Inferior parietal cortex (tissue), 1 donor: ENCODE data around the gene PLAAT3.
"Not testable (repeated sequence)": the region's sequence is repeated elsewhere in the genome, so short reads cannot be mapped to it uniquely, and the experiment has no call there.

Source experiments
- DNase-seq: peaks from one replicate; pipeline ENCODE4 v3.0.0-alpha.2; 2016; ENCODE audit errors: extremely low spot score

Gene PLAAT3

DNA sequence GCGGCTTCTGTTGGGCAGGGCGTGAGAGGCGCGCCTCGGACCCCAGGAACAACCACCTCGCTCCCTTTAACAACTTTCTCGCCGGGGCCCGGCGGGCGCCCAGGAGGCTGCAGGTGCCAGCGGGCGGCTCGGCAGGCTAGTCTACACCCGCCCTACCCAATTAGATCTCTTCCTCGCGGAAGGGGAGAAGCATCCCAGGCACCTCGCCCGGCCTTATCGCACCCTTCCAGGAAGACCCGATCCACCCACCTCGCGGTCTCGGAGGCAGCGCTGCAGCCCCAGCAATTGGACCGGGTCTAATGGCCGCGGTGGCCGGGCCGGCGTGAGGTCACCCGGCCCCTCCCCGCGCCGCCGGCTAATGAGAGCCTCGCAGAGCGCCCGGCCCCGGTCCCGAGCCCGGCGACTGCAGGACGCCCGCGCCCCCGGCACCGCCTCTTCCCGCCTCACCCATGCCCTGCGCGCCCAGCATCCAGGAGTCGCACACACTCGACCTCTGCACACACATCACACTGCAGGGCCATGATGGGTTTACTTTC is at the start of gene PLAAT3:
PLAAT3 (minus strand) TSS at position 298 of the 536 bp plus-strand sequence. CDS start 419 bp downstream, outside the sequence.
- DNase-seq: peak; percentile 76

DNA sequence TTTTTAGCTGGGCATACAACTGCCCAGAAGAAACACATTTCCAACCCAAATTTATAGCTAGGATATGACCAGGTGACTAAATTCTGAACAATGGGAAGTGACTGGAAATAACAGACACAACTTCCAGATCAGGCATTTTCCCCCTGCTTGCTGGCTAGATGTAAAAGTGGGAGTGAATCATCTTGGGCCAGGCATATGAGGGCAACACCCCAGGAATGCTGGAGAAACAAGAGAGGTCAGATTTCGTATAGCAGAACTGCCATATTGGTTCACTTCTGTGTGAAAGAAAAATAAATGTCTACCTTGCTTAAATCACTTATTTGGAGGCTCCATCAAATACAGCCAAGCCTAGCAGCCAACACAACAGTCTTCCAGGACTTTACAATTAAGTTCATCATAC is 49.6 kb upstream of the PLAAT3 start:
- DNase-seq: no peak

DNA sequence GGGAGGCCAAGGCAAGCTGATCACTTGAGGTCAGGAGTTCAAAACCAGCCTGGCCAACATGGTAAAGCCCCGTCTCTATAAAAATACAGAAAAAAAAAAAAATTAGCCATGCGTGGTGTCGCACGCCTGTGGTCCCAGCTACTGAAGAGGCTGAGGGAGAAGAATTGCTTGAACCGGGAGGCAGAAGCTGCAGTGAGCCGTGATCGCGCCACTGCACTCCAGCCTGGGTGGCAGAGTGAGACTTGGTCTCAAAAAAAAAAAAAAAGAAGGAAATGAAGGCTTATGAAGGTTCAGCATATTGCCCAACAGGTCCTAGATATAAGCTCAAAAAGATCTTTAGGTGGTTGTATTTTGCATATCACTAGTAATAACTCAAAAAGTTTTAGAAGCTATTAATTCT is 46.7 kb upstream of the PLAAT3 start:
- DNase-seq: no peak

DNA sequence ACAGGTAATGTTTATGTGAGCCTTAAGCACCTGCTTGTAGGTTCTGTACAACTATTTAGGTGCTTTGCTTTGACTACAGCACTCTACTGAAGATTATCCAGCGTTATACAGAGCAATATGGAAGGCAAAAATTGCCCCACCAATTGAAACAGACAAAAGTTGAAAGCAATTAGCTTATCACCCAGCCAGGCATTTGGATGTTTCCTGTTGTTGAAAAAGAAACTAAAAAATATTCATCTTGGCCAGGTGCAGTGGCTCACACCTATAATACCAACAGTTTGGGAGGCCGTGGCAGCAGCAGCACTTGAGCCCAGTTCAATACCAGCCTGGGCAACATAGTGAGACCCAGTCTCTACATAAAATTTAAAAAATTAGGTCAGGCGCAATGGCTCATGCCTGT is 38.4 kb upstream of the PLAAT3 start:
- DNase-seq: no peak

DNA sequence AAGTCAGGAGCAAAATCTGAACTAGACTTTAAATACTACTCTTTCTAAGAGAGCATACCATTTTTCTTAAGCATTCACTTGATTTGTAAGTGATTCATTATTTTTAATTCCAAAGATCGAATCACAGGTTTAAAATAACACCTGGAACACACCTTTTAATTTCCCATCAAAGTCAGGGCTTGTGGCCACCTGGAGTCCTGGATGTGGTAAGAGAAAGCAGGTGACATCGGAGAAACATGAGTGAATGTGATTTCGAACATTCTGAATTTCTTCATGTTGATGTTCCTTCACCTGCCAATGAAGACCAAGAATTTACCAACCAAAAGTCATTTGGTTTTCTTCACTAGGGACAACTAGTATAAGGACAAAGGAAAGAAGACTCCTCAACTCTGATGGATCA is 29.0 kb upstream of the PLAAT3 start:
- no peak for DNase-seq

DNA sequence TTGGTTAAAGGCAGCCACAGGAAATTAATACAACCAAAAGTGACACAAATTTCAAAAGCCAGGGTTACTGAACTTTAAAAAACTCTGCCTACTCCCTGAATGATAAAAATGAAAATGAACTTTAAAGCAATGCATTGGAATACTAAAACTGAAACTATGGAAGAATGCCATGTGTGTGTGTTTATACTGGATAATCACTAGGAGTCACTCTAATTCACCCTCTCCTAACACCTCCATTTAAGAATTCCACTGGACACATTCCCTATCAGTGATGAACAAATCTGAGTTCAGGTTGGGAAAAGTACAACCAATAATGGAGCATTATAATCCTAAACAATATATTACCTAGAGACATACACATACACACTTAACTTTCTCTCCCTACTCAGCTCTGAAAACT is 27.5 kb upstream of the PLAAT3 start:
- no peak for DNase-seq

DNA sequence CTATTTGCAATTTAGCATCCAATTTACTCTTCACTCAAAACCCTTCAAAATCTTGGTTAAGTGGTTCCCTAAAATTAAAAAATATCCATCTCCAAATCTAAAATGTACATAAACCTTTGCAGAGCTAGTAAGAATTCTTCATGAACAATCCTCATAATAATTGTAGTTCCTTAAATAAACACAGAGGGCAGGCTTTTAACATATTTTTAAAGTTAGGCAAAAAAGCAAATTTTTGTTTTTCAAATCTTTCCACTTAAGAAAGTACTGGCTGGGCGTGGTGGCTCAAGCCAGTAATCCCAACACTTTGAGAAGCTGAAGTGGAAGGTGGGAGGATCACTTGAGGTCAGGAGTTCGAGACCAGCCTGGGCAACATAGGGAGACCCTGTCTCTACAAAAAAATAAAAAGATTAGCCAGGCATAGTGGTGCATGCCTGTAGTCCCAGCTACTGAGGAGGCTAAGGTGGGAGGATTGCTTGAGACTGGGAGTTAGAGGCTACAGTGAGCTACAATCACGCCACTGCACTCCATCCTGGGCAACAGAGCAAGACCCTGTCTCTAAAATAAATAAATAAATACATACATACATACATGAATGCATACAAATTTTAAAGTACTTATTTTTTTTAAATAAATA is 25.1 kb upstream of the PLAAT3 start:
- peak; percentile 51 for DNase-seq

DNA sequence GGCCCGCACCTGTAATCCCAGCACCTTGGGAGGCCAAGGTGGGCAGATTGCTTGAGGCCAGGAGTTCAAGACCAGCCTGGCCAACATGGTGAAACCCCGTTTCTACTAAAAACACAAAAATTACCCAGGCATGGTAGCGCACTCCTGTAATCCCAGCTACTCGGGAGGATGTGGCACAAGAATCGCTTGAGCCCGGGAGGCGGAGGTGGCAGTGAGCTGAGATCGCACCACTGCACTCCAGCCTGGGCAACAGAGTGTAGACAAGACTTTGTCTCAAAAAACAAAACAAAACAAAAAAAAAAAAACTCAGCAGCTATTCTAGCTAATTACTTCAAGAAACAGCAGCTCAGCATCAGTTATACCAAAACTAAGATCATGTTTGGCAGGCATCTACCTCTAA is 24.2 kb upstream of the PLAAT3 start:
- DNase-seq: not testable (repeated sequence)

DNA sequence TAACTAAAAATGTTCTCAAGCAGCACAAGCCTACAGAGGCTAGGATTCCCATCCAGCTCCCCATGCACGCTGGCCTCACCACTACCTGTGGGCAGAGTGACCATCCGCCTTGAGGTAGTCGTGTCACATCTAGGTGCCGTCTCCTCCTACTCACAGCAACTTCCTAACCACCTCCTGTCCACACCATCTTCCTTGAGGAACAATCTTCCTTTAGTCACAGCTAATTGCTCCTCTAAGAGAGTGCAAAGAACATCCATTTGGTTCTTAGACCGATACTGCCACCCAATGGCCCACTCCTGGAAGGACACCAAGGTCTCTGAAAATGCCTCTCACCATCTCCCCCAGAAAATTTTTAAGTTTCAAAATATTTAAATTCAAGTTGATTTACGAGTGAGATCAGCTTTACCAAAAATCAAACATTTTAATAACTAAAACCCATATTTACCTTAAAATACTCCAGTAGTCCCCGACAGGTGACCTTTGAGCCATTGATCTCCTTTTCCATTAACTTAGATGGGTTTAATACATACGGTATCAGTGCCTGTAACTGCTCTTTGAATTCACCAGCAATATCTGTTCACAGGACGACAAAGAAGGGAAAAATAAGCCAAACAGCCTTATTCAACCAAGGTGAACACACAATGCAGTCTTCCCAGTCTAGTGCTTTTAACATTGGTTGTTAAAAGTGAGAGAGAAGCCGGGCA is 21.7 kb upstream of the PLAAT3 start:
- peak; percentile 91 for DNase-seq

DNA sequence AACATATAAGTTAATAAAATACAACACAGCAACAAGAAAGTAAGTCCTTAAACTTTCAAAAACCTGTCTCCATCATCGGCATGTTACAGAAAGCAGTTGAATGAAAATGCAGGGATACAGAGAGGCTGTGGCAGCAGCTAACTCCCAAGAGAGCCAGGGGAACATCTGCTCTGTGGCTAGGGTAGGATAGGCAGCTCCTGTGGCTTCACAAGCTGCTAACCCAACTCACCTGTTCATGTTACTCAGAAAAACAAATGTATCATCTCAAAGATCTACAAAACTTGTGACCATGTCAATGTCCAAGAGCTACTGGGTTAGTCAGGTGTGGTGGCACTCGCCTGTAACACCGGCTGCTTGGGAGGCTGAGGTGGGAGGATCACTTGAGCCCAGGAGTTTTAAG is 15.2 kb upstream of the PLAAT3 start:
- no peak for DNase-seq

DNA sequence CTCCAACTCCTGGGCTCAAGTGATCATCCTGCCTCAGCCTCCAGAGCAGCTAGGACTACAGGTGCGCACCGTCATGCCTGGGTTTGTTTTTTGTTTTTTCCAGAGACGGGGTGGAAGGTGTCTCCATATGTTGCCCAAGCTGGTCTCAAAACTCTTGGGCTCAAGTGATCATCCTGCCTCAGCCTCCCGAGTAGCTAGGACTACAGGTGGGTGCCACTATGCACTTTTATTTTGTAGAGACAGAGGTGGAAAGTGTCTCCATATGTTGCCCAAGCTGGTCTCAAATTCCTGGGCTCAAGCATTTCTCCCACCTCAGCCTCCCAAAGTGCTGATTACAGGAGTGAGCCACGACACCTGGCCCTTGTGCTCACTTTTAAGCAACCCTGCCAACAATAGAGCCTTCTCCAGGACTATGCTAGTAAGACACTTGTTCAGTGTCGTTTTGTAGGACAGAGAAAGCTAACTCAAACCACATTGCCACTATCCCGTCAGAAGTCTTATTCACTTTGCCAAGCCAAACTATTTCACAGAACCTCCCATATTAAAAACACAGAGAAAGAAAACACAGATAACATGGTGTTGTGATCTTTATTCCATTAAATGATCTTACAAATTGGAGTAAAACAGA is 9.4 kb upstream of the PLAAT3 start:
- DNase-seq: no peak

DNA sequence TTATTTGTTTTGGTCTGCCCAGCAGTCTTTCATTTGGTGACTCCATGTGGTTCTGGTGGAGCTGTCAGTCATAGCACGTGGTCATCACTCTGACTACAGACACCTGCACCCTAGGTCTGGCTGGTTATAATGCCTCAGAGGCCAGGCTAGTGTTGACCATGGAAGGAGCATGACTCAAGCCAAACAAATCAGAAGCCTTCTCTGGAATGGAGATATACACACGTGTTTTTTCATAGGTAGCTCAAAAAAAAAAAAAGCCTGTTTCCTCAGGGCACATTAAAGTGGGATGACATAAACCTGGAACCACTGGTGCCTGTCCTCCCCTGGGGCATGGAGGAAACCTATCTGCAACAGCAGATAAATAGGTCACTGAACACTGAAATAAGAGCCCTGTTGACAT is 8.1 kb upstream of the PLAAT3 start:
- no peak for DNase-seq

DNA sequence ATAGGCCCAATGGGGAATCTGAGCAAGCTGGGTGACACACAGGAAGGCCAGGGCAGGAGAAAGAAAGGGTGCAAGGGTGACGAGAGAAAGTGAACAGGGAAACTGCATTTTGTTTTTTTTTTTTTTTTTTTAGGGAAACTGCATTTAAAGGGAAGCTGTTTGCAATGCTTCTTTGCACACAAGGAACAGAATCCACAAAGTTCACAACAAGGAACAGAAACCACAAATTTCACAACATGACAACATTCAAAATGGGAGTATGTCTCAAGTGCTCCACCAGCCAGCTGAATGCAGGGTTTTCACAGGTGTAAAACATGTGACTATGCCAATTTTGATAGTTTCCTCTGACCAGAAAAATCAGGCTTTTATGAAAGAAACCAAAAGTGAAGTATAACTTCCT is 6.8 kb upstream of the PLAAT3 start:
- no peak for DNase-seq

DNA sequence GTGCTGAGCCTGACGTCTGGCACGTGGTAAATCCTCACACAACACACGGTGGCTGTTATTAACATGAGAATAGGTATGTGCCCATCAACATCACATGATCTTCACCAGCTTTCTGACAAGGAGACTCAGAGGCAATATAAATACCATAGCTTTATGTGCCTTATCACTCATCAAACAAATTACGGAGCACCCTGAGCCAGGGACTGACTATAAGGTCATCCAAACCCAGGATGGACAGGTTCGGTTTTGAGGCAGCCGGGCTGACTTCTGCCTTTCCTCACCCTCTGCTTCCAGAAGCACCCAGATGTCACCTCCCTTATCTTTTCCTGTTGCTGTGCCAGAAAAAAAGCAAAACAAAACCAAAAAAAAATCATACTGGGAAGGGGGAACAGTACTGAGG is 5.7 kb upstream of the PLAAT3 start:
- no peak for DNase-seq

DNA sequence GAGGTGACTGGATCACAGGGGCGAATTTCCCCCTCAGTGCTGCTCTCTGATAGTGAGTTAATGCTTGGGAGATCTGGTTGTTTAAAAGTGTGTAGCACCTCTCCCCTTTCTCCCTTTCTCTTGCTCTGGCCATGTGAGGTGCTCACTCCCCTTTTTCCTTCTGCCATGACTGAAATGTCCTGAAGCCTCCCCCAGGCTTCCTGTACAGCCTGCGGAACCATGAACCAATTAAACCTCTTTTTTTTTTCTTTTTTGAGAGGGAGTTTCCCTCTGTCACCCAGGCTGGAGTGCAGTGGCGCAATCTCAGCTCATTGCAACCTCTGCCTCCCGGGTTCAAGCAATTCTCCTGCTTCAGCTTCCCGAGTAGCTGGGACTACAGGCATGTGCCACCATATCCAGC is 3.5 kb upstream of the PLAAT3 start:
- not testable (repeated sequence) for DNase-seq

DNA sequence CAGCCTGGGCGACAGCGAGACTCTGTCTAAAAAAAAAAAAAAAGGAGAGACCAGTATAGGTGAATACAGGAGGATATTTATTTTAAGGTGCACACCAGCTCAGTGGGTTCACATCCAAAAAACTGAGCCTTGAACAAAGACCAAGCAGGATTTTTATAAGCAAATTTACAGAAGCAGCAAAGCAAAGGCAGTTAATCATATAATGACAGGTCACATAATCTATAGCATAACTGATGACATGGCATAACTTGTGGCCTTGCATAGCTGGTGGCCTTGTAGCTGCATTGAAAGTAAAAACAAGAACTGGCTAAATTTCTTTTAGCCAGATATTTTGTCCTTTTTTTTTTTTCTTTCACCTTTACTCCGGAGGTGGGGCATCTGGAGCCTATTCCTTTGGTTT is 2.7 kb upstream of the PLAAT3 start:
- DNase-seq: no peak

DNA sequence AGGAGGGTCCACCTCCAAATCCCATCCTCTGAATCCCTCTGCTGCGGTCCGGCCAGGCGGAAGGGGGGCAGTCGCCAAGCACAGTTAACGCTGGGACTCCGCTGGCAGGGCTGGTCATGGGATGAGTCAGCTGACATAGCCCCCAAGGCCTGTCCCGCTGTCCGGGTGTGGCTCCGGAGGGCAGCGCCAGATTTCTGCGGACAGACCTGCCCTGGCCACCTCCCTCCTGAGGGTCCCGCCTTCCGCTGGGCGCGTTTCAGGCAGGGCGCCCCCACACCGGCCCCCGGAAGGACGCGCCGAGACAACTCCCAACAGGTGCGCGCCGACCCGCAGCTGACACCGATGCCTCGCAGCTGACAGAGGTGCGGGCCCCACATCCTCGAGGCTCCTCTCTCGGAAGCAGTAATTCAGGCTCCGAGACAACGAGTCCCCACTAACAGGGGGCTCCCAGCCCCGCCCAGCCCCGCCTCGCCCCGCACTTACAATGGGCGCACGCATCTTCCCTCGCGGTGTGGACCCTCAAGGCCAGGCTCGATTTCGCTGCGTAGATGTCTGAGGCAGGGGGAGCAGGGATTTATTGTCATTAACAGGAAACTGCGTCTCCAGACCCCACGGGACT is 607 bp downstream of the PLAAT3 start:
- DNase-seq: peak; percentile 70

DNA sequence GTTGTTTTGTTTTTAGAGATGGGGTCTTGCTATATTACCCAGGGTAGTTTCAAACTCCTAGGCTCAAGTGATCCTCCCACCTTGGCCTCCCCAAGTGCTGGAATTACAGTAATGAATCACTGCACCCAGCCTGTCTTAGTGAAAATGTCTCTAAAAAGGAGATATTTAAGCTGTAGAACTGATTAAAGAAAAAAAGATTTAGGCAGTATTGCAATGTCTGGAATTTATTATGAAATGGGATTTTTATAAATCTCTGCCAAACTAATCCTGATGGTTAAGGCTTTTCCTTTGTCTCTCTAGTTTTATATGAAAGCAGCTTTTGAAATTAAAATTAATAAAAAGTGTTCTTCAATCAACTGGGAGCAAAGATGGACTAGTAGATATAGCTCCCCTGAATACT is 2.1 kb downstream of the PLAAT3 start:
- no peak for DNase-seq

DNA sequence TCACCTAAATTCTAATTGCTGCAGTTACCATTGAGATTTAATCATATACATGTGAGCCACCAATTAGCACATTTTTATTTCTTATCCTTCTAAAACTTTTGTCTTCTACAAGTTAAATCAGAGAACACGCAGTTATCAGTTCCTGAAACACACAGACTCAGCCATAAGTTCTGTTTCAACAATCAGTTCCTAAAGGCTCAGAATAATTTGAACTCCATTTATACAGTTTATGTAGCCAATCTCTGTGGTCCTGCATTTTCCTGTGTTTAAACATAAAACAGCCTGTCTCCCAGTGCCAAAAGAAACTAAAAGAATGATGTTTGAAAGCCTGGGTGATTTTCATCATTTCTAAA is 2.9 kb downstream of the PLAAT3 start:
- DNase-seq: no peak

DNA sequence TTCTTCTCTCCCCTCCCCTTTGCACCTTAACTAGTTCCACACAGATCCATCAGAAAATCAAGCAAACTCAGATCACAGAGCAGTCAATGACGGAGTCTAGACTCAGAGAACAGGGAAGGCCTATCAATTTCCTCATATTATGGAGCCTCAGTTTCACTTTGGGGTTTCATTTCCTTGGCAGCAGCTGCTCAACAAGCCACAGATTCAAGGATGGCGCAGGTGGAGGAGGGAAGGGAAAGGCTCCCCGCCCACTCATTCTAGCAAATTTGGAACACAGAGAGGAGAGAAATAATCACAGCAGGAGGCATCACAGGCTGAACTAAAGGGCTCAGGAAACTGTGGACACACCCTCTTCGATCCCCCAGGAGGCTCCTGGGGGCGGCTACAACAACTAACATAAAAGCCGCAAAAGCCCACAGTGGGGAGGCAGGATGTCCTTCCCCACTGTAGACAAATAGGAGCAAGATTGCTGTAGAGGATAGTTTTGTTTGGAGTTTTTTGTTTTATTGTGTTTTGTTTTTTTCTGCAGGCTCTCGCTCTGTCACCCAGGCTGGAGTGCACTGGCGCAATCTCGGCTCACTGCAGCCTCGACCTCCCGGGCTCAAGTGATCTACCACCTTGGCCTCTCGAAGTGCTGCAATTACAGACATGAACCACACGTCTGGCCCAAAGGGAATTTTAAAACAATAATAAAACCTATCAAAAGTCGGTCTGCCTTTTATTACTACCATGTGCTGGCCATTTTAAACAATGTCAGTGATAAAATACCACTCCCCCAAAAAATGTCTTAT is 3.4 kb downstream of the PLAAT3 start:
- peak; percentile 66 for DNase-seq

DNA sequence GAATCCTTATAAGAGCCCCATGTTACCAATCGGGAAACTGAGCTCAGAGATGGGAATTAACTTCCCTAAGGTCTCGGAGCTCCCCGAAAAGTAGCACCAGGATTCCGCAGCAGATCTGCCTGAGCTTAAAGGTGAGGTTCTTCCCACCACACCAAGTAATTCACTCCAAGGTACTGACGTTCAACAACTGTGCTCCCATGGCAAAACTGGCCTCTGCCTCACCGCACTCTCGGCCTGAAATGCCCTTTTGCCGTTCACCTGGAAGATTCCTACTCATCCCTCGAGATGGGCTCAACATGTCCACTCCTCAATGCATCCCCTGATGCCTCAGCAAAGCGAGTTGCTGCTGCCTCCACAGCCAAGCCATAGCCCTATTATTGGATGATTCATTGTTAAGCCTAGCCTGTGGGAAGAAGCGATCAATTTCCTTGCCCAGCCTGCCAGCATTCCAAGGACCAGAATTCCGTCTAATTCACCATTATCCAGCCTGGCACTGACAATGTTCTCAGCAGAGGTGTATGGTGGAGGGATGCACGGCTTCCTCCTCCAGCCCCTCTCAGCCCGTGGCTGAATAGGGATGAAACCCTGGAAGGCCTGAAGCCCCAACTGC is 4.2 kb downstream of the PLAAT3 start:
- DNase-seq: no peak
